ENCODE results near the gene ENPP3. TPM values are rescaled to one million over a fixed set of nuclear protein-coding genes. Genes with fewer than 3 reads are reported as not detected.
A peak's percentile ranks its signal among the peaks of the same experiment; 100 is the strongest.

Gene ENPP3
- total and polyA plus RNA-seq, 8 donors, result 0.31 to 13.0 (median 0.61) TPM; not detected in 2

- intact Hi-C loops (cut with DNase I; ENCODE audit: low total_unique reads), result no loop called here
- Histone ChIP-seq H3K4me1 (peaks cover 0 to under 1% (median 0%) of the 10 kb centered on the region in 4 donors), H3K4me3 (no peak overlapping the region), H3K36me3 (no peaks in the 10 kb centered on the region), H3K27me3 (no peaks in the 10 kb centered on the region), H3K27ac (no peak overlapping the region), H3K9me3 (no peaks in the 10 kb centered on the region)
- TF ChIP-seq CTCF (IDR thresholded peaks at IDR 0.05) (no peak), POLR2AphosphoS5 (IDR thresholded peaks at IDR 0.05) (no peak), POLR2A (IDR thresholded peaks at IDR 0.05) (no peak), EP300 (IDR thresholded peaks at IDR 0.05) (no peak)
- 92 to 95% (median 93%) methylated on average over 3 of the region's 3 CpGs for WGBS, 5 donors
- DNase-seq, result no peak
Measured at GRCh38 chr6:131658287-131658686, 21.2 kb downstream of the ENPP3 start.

GRCh38 chr6:131660195-131660594 is 23.1 kb downstream of the ENPP3 start:
- H3K27ac ChIP-seq, result no peak overlapping the region
- no peaks in the 10 kb centered on the region for H3K27me3 ChIP-seq
- intact Hi-C loops (cut with DNase I; ENCODE audit: low total_unique reads), result no loop called here
- H3K9me3 ChIP-seq, result no peaks in the 10 kb centered on the region
- 48 to 72% (median 52%) methylated on average over 1 of the region's 1 CpG for WGBS, 5 donors
- H3K4me3 ChIP-seq, result no peak overlapping the region
- no peaks in the 10 kb centered on the region for H3K4me1 ChIP-seq
- H3K36me3 ChIP-seq, result no peaks in the 10 kb centered on the region
- TF ChIP-seq POLR2AphosphoS5 (IDR thresholded peaks at IDR 0.05) (no peak), EP300 (IDR thresholded peaks at IDR 0.05) (no peak), POLR2A (IDR thresholded peaks at IDR 0.05) (no peak), CTCF (IDR thresholded peaks at IDR 0.05) (no peak)
- DNase-seq, result no peak

- intact Hi-C loops (cut with DNase I; ENCODE audit: low total_unique reads), result no loop called here
- Histone ChIP-seq H3K27me3 (no peaks in the 10 kb centered on the region), H3K4me1 (no peaks in the 10 kb centered on the region), H3K27ac (no peak overlapping the region), H3K36me3 (no peaks in the 10 kb centered on the region), H3K9me3 (no peaks in the 10 kb centered on the region), H3K4me3 (no peak overlapping the region)
- no peak for DNase-seq
- no peak for TF ChIP-seq POLR2A (IDR thresholded peaks at IDR 0.05)
- no peak for TF ChIP-seq CTCF (IDR thresholded peaks at IDR 0.05)
- TF ChIP-seq EP300 (IDR thresholded peaks at IDR 0.05), result no peak
- no peak for TF ChIP-seq POLR2AphosphoS5 (IDR thresholded peaks at IDR 0.05)
- WGBS, 5 donors, result 92 to 95% (median 93%) methylated on average over 2 of the region's 2 CpGs
Measured at GRCh38 chr6:131663578-131664165, 26.6 kb downstream of the ENPP3 start.

GRCh38 chr6:131669891-131670290 is 32.8 kb downstream of the ENPP3 start:
- DNase-seq, result peak in 1 of 2 donors; percentile 18
- no peak overlapping the region for H3K4me3 ChIP-seq
- no peaks in the 10 kb centered on the region for H3K36me3 ChIP-seq
- no peaks in the 10 kb centered on the region for H3K4me1 ChIP-seq
- no peaks in the 10 kb centered on the region for H3K27me3 ChIP-seq
- no peak overlapping the region for H3K27ac ChIP-seq
- intact Hi-C loops (cut with DNase I; ENCODE audit: low total_unique reads), result no loop called here
- TF ChIP-seq EP300 (IDR thresholded peaks at IDR 0.05) (no peak), POLR2AphosphoS5 (IDR thresholded peaks at IDR 0.05) (no peak), CTCF (IDR thresholded peaks at IDR 0.05) (no peak), POLR2A (IDR thresholded peaks at IDR 0.05) (no peak)
- no peaks in the 10 kb centered on the region for H3K9me3 ChIP-seq
- WGBS, 5 donors, result 38 to 74% (median 64%) methylated on average over 1 of the region's 1 CpG

Data from stomach (tissue), 9 donors.